ENCODE measurements around the gene GNB1L.

Gene GNB1L

DNA sequence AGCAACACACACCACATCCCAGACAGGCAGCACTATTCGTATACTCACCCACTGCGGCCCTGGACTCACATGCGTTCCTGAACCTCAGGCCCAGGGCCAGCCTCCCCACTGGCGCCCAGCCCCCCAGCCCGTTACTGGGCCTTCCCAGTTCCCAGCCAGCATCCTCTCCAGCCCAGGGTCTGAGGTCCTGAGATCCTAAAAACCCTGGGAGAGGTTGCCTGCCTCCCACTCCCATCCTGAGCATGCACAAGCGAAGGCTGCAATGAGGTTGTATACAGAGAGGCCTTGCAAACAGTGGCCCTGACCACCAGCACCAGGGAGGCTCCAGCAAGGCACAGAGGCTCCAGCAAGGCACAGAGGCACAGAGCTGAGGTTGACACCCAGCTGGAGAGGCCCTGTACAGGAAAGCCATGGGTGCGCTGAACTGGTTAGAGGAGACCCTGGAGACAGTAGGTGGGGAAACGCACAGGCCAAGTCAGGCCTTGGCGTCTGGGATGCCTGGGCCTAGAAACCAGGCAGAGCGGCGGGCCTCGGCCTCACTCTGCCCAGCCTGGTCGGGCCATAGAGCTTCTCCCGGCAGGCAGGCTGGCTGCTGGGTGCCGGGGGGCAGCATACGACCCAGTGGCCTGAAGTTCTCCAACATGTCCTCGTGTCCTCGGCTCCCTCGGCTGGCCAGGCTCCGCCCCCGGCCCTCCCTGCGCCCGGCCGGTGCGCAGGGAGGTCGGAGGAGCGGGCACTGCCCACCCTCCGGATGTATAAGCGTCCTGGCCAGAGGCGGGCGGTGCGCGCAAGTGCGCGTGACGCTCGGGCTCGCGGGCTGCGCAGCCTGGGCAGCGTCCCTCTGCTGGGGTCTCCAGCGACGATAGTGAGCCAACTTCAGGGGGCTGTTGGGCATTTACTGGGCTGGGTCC, 96.4 kb downstream of the GNB1L start:
- no peak for DNase-seq (ENCODE audit: low spot score)
- in situ Hi-C loops (cut with MboI; ENCODE audit: low sequenced_read_pairs, unreplicated experiment) = no loop called here
- TF ChIP-seq, protein P1, sequence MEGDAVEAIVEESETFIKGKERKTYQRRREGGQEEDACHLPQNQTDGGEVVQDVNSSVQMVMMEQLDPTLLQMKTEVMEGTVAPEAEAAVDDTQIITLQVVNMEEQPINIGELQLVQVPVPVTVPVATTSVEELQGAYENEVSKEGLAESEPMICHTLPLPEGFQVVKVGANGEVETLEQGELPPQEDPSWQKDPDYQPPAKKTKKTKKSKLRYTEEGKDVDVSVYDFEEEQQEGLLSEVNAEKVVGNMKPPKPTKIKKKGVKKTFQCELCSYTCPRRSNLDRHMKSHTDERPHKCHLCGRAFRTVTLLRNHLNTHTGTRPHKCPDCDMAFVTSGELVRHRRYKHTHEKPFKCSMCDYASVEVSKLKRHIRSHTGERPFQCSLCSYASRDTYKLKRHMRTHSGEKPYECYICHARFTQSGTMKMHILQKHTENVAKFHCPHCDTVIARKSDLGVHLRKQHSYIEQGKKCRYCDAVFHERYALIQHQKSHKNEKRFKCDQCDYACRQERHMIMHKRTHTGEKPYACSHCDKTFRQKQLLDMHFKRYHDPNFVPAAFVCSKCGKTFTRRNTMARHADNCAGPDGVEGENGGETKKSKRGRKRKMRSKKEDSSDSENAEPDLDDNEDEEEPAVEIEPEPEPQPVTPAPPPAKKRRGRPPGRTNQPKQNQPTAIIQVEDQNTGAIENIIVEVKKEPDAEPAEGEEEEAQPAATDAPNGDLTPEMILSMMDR (IDR thresholded peaks at IDR 0.05; ENCODE audit: borderline replicate concordance, control extremely low read depth, extremely low read depth, insufficient read depth, missing control alignments) = no peak

DNA sequence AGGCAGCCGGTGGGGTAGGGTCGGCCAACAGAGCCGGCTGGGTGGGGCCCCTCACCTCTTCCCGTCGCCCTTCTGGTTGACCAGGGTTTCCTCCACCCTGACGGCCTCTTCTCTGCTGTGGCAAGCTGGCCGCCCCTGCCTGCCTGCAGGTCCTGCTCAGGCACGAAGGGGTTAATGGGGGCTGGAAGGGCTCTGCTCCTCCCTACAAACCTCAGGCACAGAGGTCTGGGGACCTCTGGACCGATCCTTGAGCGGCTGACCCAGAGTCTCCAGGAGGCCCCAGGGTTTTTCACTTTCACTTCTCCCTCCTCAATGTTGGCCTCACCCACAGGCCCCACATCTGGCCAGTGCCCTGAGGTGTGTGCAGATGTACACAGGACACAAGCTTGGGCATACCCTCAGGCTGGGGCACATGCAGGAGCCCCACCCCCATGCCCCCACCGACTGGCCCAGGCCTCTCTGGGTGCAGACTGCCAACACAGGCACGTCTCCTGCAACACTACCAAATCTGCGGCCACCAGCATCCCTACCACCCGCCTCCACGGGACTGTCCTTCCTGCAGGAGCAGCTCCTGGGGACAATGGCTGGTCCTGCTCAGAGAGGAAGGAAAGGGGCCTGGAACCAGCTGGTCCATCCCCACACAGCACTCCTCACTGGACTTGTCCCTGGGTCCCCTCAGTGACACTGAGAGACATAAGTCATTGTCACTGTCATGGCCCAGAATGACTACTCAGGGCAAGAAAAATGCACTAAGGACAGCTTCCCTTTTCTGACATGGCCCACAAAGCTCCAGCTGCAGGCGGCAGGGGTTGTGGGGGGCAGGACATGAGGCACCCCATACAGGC, 97.3 kb downstream of the GNB1L start:
- TF ChIP-seq, protein P1 (IDR thresholded peaks at IDR 0.05; ENCODE audit: borderline replicate concordance, control extremely low read depth, extremely low read depth, insufficient read depth, missing control alignments) = no peak
- in situ Hi-C loops (cut with MboI; ENCODE audit: low sequenced_read_pairs, unreplicated experiment) = no loop called here
- DNase-seq (ENCODE audit: low spot score) = no peak

DNA sequence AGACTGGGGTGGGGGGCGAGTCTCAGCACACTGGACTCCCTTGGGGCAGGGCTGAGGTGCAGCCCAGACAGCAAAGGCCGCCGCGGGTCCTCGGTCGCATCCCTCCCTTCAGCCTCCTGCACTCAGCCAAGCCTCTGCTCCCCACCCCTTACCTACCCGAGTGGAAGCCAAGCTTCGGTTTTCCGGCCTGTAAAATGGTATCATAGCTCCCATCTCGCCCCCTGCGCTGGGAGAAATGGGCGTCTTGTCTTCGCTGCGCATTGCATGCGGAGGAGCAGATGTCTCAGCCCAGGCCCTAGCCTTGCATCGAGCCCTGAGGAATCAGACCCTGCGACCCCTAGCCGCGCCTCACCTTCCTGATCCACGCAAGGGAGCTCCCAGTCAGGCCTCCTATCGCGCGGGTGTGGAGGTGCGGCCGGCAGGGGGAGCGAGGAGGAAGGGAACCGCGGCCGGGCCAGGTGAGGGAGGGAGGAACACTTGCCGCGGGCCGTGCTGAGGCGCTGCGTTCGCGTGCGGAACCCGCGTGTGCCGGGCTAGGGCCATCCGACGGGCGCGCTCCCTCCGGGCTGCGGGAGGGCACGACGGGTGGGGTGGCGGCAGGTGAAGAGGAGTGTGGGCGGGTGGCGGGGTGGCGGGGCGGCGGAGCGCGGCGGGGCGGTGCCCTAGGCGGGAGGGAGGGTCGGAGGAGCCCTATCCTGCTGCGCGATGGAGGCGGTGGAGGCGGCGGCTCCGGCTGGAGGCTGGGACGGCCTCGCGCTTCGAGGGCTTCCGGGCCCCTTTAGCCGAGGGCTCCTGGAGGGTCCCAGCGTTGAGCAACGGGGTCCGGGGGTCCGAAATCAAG, 98.2 kb downstream of the GNB1L start:
- in situ Hi-C loops (cut with MboI; ENCODE audit: low sequenced_read_pairs, unreplicated experiment) = no loop called here
- TF ChIP-seq, protein P1 (IDR thresholded peaks at IDR 0.05; ENCODE audit: borderline replicate concordance, control extremely low read depth, extremely low read depth, insufficient read depth, missing control alignments) = peak; percentile 62
- DNase-seq (ENCODE audit: low spot score) = peak; percentile 86

DNA sequence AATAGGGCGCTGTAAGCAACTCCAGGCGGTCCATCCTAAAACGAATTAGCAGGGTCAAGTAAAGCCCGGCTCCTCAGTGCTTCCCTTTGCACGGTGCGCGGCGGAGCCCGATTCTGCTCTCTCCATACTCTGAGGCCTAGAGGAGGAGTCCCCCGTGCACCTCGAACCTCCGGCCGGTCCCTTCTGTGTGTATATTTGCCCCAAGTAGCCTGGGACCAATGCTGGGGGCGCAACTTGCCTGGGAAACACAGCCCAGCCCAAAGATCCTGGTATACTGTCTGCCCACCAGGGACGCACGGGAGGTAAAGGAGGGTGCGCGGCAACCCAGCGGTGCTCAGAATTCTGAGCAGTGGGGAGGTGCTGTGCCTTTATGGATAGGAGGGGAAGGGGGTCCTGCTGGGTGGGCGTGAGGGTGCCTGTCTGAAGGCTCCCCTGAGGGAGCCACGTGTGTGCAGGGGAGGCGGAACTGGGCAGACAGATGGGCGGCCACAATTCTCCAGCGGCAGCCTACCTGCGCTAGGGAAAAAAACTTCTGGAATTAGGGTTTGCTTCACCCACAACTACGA, 98.9 kb downstream of the GNB1L start:
- in situ Hi-C loops (cut with MboI; ENCODE audit: low sequenced_read_pairs, unreplicated experiment) = no loop called here
- no peak for DNase-seq (ENCODE audit: low spot score)

DNA sequence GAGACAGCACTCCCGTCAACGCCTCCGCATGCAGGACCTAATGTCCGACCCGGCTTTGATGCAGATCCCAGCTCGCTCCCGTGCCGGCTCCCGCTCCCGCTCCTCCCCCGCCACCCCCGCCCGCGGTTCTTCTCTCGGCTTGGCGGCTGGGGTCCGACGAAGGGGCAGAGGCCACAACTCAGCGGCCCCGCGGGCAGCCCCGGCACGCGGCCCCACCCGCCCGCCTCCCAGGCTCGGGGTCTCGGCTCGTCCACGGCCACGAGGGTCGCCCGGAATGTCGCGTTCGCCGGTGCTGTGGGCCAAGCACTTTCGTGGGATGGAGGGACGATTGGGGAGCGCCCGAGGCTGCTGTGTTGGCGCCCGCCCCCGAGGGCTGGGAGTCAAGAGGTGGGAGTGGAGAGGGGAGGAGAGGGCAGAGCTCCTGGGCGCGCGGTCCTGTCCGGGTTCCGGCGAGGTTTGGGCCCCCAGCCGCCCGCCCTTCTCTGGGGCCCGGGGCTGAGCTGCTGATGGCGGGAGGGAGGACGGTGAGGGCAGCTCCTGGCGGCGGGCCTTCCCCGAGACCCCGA, 99.4 kb downstream of the GNB1L start:
- DNase-seq (ENCODE audit: low spot score) = no peak
- TF ChIP-seq, protein P1 (IDR thresholded peaks at IDR 0.05; ENCODE audit: borderline replicate concordance, control extremely low read depth, extremely low read depth, insufficient read depth, missing control alignments) = no peak
- in situ Hi-C loops (cut with MboI; ENCODE audit: low sequenced_read_pairs, unreplicated experiment) = no loop called here

More for the DNA sequence above, 98.9 kb downstream of the GNB1L start:
- TF ChIP-seq, protein P1 (IDR thresholded peaks at IDR 0.05; ENCODE audit: borderline replicate concordance, control extremely low read depth, extremely low read depth, insufficient read depth, missing control alignments) = no peak
